HepG2 (cell line): Measurements from ENCODE around the gene NELFCD. TPM values are rescaled to one million over a fixed set of nuclear protein-coding genes. Genes with fewer than 3 reads are reported as not detected.

Source experiments
- ATAC-seq: fragments of 200-7000 bp; cut with Tn5 transposase; 3 replicates; pipeline ENCODE4 v1.9.1; 2020; ENCODE audit warnings: mild to moderate bottlenecking, moderate library complexity
- BruUV-seq: library from RNA; stranded (reverse); fragments of 400-500 nt; replicated peaks from 2 replicates; lab custom pipeline; 2021; lab: Mats Ljungman, UMichigan
- CTCF ChIA-PET: fragments of 300-600 bp; formaldehyde crosslinking; extraction: SDS; loops from one replicate; lab custom pipeline; 2021; ENCODE audit warnings: low total read pairs, inconsistent platforms, low intra/inter-chr PET ratio; lab: Yijun Ruan, JAX
- POLR2A ChIA-PET: fragments of 350-600 bp; sonication (Branson Sonifier 250); formaldehyde crosslinking; loops from one replicate; lab custom pipeline; 2020; ENCODE audit warnings: antibody characterized with exemption, inconsistent platforms; lab: Yijun Ruan, JAX
- DNase-seq: peaks from one replicate; pipeline ENCODE4 v3.0.0-alpha.2; 2015; ENCODE audit warnings: low spot score
- FAIRE-seq: peaks from 3 replicates; lab custom pipeline; 2011; peaks lifted over from hg19 to GRCh38; lab: Jason Lieb, UNC
- H2AFZ ChIP-seq: one replicate; pipeline ENCODE4 v1.6.1; 2011; ENCODE audit warnings: low read length, inconsistent platforms
- H3K27ac ChIP-seq: fragments of 300-600 bp; 3 replicates; pipeline ENCODE4 v1.8.0; 2011; ENCODE audit warnings: mixed run types, mild to moderate bottlenecking, mixed read lengths, low read length, inconsistent platforms; ENCODE audit not compliant: insufficient read depth; ENCODE audit errors: extremely low read length
- H3K27me3 ChIP-seq, 2 experiments: fragments of 200-600 bp in 1 of 2; 2 replicates in 1 of 2; 3 replicates in 1 of 2; pipeline versions ENCODE4 v1.6.0 to v1.8.0; 2011; ENCODE audit warnings: low read length in 2 of 2, mild to moderate bottlenecking in 2 of 2, moderate library complexity in 2 of 2, inconsistent platforms in 1 of 2; ENCODE audit not compliant: insufficient read depth in 2 of 2, control insufficient read depth in 1 of 2
- H3K36me3 ChIP-seq, 2 experiments: fragments of 200-600 bp in 1 of 2; replicated peaks in 1 of 2; 2 replicates in 1 of 2; 3 replicates in 1 of 2; pipeline versions ENCODE4 v1.5.1 to v1.8.0; 2011; ENCODE audit warnings: low read length in 2 of 2, inconsistent platforms in 1 of 2; ENCODE audit not compliant: insufficient read depth in 2 of 2, control insufficient read depth in 1 of 2
- H3K4me1 ChIP-seq: 2 replicates; pipeline ENCODE4 v1.5.1; 2012; ENCODE audit warnings: low read length, inconsistent platforms; ENCODE audit not compliant: insufficient read depth
- H3K4me2 ChIP-seq: 2 replicates; pipeline ENCODE4 v1.6.0; 2011; ENCODE audit warnings: low read depth, low read length, inconsistent platforms
- H3K4me3 ChIP-seq, 3 experiments: fragments of 200-600 bp in 1 of 3; sonication (generic), shearing (Covaris generic) in 1 of 3; replicated peaks in 1 of 3; 2 replicates each; pipeline ENCODE4 v1.5.1; 2011 to 2016; ENCODE audit warnings: low read length in 3 of 3, inconsistent platforms in 2 of 3, low read depth in 2 of 3, mild to moderate bottlenecking in 2 of 3, control low read depth in 1 of 3, mixed read lengths in 1 of 3; ENCODE audit not compliant: insufficient read depth in 1 of 3
- H3K79me2 ChIP-seq: one replicate; pipeline ENCODE4 v1.6.1; 2011; ENCODE audit warnings: low read length, inconsistent platforms; ENCODE audit not compliant: insufficient read depth
- H3K9ac ChIP-seq: 2 replicates; pipeline ENCODE4 v1.6.0; 2011; ENCODE audit warnings: mild to moderate bottlenecking, low read depth, low read length, inconsistent platforms; ENCODE audit not compliant: insufficient read depth
- H3K9me3 ChIP-seq: 2 replicates; pipeline ENCODE4 v1.5.1; 2012; ENCODE audit warnings: mild to moderate bottlenecking, low read length
- H4K20me1 ChIP-seq: 2 replicates; pipeline ENCODE4 v1.6.0; 2011; ENCODE audit warnings: inconsistent platforms, mild to moderate bottlenecking, low read length, moderate library complexity; ENCODE audit not compliant: insufficient read depth
- HCFC1 ChIP-seq: fragments of 150-350 bp; IDR thresholded peaks from 2 replicates; pipeline ENCODE4 v1.6.1; 2014; ENCODE audit warnings: low read depth, low read length
- HNF4A ChIP-seq: sonication (generic); formaldehyde crosslinking; IDR thresholded peaks from 2 replicates; pipeline ENCODE4 v1.4.0; 2020; ENCODE audit warnings: missing genetic modification reagents
- KLF9 ChIP-seq: IDR thresholded peaks from 2 replicates; pipeline ENCODE4 v1.6.1; 2016; ENCODE audit warnings: low read depth
- NR1H2 ChIP-seq: sonication (generic); formaldehyde crosslinking; IDR thresholded peaks from 2 replicates; pipeline ENCODE4 v1.8.1; 2022; ENCODE audit warnings: low read depth, missing genetic modification reagents, borderline replicate concordance
- SOX6 ChIP-seq, 2 experiments: fragments of 450-650 bp in 1 of 2; sonication (generic) in 1 of 2; formaldehyde crosslinking in 1 of 2; IDR thresholded peaks; 2 replicates each; pipeline versions ENCODE4 v1.4.0 to v1.6.1; 2017 to 2020; ENCODE audit warnings: antibody characterized with exemption in 1 of 2, mild to moderate bottlenecking in 1 of 2, missing genetic modification reagents in 1 of 2
- THYN1 ChIP-seq: sonication (generic); formaldehyde crosslinking; IDR thresholded peaks from 2 replicates; pipeline ENCODE4 v1.8.1; 2023; ENCODE audit warnings: low read depth, mild to moderate bottlenecking, moderate library complexity, missing genetic modification reagents, borderline replicate concordance
- ZFP36L1 ChIP-seq: sonication (generic); formaldehyde crosslinking; IDR thresholded peaks from 2 replicates; pipeline ENCODE4 v1.8.0; 2022; ENCODE audit warnings: mild to moderate bottlenecking, missing genetic modification reagents, moderate library complexity
- ZMYM3 ChIP-seq: sonication (generic); formaldehyde crosslinking; IDR thresholded peaks from 2 replicates; pipeline ENCODE4 v1.5.1; 2020; ENCODE audit warnings: mild to moderate bottlenecking, missing genetic modification reagents
- ZNF12 ChIP-seq: sonication (generic); formaldehyde crosslinking; IDR thresholded peaks from 2 replicates; pipeline ENCODE4 v1.5.0; 2020; ENCODE audit warnings: missing genetic modification reagents
- ZNF430 ChIP-seq: sonication (generic); formaldehyde crosslinking; IDR thresholded peaks from 2 replicates; pipeline ENCODE4 v1.9.0; 2021; ENCODE audit warnings: mild to moderate bottlenecking, missing genetic modification reagents
- ZNF577 ChIP-seq: sonication (generic); formaldehyde crosslinking; IDR thresholded peaks from 2 replicates; pipeline ENCODE4 v1.4.0; 2020; ENCODE audit warnings: mild to moderate bottlenecking, low read depth, missing genetic modification reagents, borderline replicate concordance
- ZNF615 ChIP-seq: sonication (generic); formaldehyde crosslinking; IDR thresholded peaks from 2 replicates; pipeline ENCODE4 v1.5.0; 2020; ENCODE audit warnings: mild to moderate bottlenecking, missing genetic modification reagents, borderline replicate concordance
- ZNF772 ChIP-seq: sonication (generic); formaldehyde crosslinking; IDR thresholded peaks from 2 replicates; pipeline ENCODE4 v1.5.0; 2020; ENCODE audit warnings: mild to moderate bottlenecking, missing genetic modification reagents
- WGBS: methylation state at CpG from one replicate; pipeline ENCODE4 v1.1.6; 2017; ENCODE audit warnings: low lambda C conversion rate; 5-methylcytosine and 5-hydroxymethylcytosine counted together
- in situ Hi-C: cut with HindIII; loops from 2 replicates; pipeline ENCODE4 v1.10.0; 2017; ENCODE audit warnings: low pct_unique_long_range_greater_than_20kb; ENCODE audit not compliant: extremely low pct_ligation_motif_present
- intact Hi-C: fragments of 100-400 bp; cut with micrococcal nuclease; formaldehyde crosslinking; loops from one replicate; pipeline ENCODE4 v1.10.0; 2022; ENCODE audit not compliant: unreplicated experiment
- polyA plus RNA-seq, 8 experiments: library from polyadenylated mRNA; depleted of rRNA in 3 of 8; stranded (reverse) in 7 of 8; unstranded in 1 of 8; fragments of >200 nt; fragmentation: Illumina TruSeq in 4 of 8; extraction: Trizol in 4 of 8; gene quantifications; 2 replicates each; pipeline versions ENCODE4 v1.2.1 to v1.2.3, GENCODE V29; 2011 to 2016; ENCODE audit warnings: low read depth in 4 of 8, missing spikeins in 1 of 8, mixed read lengths in 1 of 8; ENCODE audit not compliant: insufficient read depth in 1 of 8
- total RNA-seq, 5 experiments: library from RNA; depleted of rRNA; stranded (reverse); fragments of >200 nt; fragmentation: Illumina TruSeq; extraction: Trizol; gene quantifications; 2 replicates each; pipeline ENCODE4 v1.2.3, GENCODE V29; 2016; ENCODE audit warnings: low read depth in 1 of 5
- TF ChIP-seq, protein P1 (sequence below): sonication (generic); formaldehyde crosslinking; conservative IDR thresholded peaks from 2 replicates; pipeline ENCODE4 v1.4.0; 2020; ENCODE audit warnings: missing genetic modification reagents
- TF ChIP-seq, protein P2 (sequence below): sonication (generic); formaldehyde crosslinking; conservative IDR thresholded peaks from 2 replicates; pipeline ENCODE4 v1.5.0; 2020; ENCODE audit warnings: missing genetic modification reagents
- TF ChIP-seq, protein P3 (sequence below): sonication (generic); formaldehyde crosslinking; IDR thresholded peaks from 2 replicates; pipeline ENCODE4 v1.4.0; 2020; ENCODE audit warnings: missing genetic modification reagents

Gene NELFCD
- total and polyA plus RNA-seq, 2 of the 13 experiments (the other 11 are each of a cell fraction or from before 2014, with no cell fraction given): 159 to 203 TPM

DNA sequence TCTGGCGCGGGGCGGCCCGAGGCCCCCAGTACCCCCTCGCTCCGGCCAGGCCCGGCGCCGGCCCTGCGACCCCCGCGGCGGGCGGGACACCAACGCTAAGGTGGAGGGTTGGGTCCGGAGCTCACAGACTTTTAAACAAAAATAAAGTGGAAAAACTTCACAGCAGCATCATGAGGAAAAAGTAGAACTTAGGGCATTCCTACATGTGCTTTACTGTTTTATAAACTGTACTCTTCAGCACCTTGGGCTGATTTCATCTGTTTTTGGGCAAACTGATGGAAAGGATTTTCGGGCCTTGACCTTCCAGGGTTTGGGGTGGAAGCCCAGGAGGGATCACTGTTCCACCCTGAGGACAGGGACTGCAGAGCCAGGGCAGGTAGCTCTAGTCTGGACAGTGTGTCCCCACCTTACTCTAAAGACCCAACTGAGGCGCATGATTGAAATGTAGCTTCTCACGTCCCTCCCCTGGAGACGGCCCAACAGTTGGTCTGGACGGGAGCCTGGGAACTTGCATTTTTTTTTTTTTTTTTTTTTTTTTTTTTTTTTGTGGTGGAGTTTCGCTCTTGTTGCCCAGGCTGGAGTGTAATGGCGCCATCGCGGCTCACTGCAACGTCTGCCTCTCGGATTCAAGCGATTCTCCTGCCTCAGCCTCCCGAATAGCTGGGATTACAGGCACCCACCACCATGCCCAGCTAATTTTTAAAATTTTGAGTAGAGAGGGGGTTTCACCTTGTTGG is 740 bp downstream of the NELFCD start:
- Histone ChIP-seq H3K4me2 (peak overlapping the region; percentile 87), H3K27me3 (no peaks in the 10 kb centered on the region; a peak in 1 of 5 replicates), H4K20me1 (peaks cover 21% of the 10 kb centered on the region), H3K9me3 (no peaks in the 10 kb centered on the region), H3K36me3 (peaks cover 7 to 17% of the 10 kb centered on the region in 2 experiments), H2AFZ (no peak overlapping the region), H3K79me2 (peaks cover 46% of the 10 kb centered on the region), H3K4me3 (peak overlapping the region; percentile 75 to 85 (median 80)), H3K27ac (peak overlapping the region; percentile 59), H3K9ac (peak overlapping the region; percentile 84), H3K4me1 (peaks cover 63% of the 10 kb centered on the region)
- DNase-seq (peak; percentile 35), ATAC-seq (peak; percentile 22), FAIRE-seq (no peak)
- WGBS: 18% methylated on average over 29 of the region's 29 CpGs
- BruUV-seq: no TSS peak
- CTCF ChIA-PET: no interaction called here
- POLR2A ChIA-PET: interaction anchor here (0.6 to 6.7 kb wide), 12 partner anchors 11 to 1354 kb away, joined by 3 to 68 read pairs (median 6); partner anchors contain the start of gene ATP5F1E
- in situ Hi-C loops: loop anchor here (5.0 kb wide), 1 partner anchor 89 kb away; no protein-coding TSS in a partner anchor
- intact Hi-C loops: loop anchor here (1.0 to 5.0 kb wide), 4 partner anchors 10 to 89 kb away; partner anchors contain the start of genes ATP5F1E and TUBB1
- TF ChIP-seq, protein P1, sequence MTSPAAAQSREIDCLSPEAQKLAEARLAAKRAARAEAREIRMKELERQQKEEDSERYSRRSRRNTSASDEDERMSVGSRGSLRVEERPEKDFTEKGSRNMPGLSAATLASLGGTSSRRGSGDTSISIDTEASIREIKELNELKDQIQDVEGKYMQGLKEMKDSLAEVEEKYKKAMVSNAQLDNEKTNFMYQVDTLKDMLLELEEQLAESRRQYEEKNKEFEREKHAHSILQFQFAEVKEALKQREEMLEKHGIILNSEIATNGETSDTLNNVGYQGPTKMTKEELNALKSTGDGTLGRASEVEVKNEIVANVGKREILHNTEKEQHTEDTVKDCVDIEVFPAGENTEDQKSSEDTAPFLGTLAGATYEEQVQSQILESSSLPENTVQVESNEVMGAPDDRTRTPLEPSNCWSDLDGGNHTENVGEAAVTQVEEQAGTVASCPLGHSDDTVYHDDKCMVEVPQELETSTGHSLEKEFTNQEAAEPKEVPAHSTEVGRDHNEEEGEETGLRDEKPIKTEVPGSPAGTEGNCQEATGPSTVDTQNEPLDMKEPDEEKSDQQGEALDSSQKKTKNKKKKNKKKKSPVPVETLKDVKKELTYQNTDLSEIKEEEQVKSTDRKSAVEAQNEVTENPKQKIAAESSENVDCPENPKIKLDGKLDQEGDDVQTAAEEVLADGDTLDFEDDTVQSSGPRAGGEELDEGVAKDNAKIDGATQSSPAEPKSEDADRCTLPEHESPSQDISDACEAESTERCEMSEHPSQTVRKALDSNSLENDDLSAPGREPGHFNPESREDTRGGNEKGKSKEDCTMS (CRISPR knock-in tag): no peak
- TF ChIP-seq, protein P2, sequence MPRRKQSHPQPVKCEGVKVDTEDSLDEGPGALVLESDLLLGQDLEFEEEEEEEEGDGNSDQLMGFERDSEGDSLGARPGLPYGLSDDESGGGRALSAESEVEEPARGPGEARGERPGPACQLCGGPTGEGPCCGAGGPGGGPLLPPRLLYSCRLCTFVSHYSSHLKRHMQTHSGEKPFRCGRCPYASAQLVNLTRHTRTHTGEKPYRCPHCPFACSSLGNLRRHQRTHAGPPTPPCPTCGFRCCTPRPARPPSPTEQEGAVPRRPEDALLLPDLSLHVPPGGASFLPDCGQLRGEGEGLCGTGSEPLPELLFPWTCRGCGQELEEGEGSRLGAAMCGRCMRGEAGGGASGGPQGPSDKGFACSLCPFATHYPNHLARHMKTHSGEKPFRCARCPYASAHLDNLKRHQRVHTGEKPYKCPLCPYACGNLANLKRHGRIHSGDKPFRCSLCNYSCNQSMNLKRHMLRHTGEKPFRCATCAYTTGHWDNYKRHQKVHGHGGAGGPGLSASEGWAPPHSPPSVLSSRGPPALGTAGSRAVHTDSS (CRISPR knock-in tag): no peak
- TF ChIP-seq NR1H2 (CRISPR knock-in tag) (no peak), SOX6 (IDR thresholded peaks at IDR 0.05) (no peak), SOX6 (CRISPR knock-in tag; IDR thresholded peaks at IDR 0.05) (no peak), ZFP36L1 (peak; percentile 53; the same call in 1 of the 2 replicates), HNF4A (CRISPR knock-in tag) (no peak), ZNF430 (CRISPR knock-in tag) (peak; percentile 82; the same call in 1 of the 2 replicates), ZMYM3 (CRISPR knock-in tag) (peak; percentile 22; the same call in 1 of the 2 replicates), ZNF12 (CRISPR knock-in tag) (no peak), ZNF772 (no peak), ZNF615 (CRISPR knock-in tag) (no peak), THYN1 (CRISPR knock-in tag) (no peak), HCFC1 (no peak), ZNF577 (CRISPR knock-in tag) (no peak), KLF9 (no peak)
- TF ChIP-seq, protein P3, sequence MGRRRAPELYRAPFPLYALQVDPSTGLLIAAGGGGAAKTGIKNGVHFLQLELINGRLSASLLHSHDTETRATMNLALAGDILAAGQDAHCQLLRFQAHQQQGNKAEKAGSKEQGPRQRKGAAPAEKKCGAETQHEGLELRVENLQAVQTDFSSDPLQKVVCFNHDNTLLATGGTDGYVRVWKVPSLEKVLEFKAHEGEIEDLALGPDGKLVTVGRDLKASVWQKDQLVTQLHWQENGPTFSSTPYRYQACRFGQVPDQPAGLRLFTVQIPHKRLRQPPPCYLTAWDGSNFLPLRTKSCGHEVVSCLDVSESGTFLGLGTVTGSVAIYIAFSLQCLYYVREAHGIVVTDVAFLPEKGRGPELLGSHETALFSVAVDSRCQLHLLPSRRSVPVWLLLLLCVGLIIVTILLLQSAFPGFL (CRISPR knock-in tag): no peak
